Sigmoid colon (tissue), 4 donors: Measurements from ENCODE around the gene B3GALT6.
"Not testable (repeated sequence)": the region's sequence is repeated elsewhere in the genome, so short reads cannot be mapped to it uniquely, and the experiment has no call there.

ENCODE experiments used
- CTCF ChIP-seq, 4 experiments: fragments of 450-650 bp in 3 of 4; fragments of 200-600 bp in 1 of 4; IDR thresholded peaks; one replicate each; pipeline ENCODE4 v1.5.1; 2016 to 2019; ENCODE audit warnings: antibody characterized with exemption in 4 of 4, mild to moderate bottlenecking in 3 of 4, moderate library complexity in 2 of 4
- EP300 ChIP-seq, 4 donors: sonication (generic); formaldehyde crosslinking; IDR thresholded peaks; one replicate each; pipeline ENCODE4 v1.6.1; 2017; ENCODE audit warnings: antibody characterized with exemption in 4 of 4
- POLR2A ChIP-seq, 2 donors: fragments of 450-650 bp; IDR thresholded peaks; one replicate each; pipeline ENCODE4 v1.6.1; 2016; ENCODE audit warnings: antibody characterized with exemption in 2 of 2, mild to moderate bottlenecking in 2 of 2, moderate library complexity in 2 of 2

- not testable (repeated sequence) for TF ChIP-seq EP300, POLR2A, CTCF (IDR thresholded peaks at IDR 0.05)
Measured at GRCh38 chr1:1195726-1196125, 36.3 kb upstream of the B3GALT6 start.
